Lung microvascular endothelial cell (primary cell): ENCODE data around the gene SPAG4. TPM values are rescaled to one million over a fixed set of nuclear protein-coding genes. Genes with fewer than 3 reads are reported as not detected.

Experiments
- DNase-seq, 2 donors: peaks; one replicate each; pipeline versions ENCODE4 v3.0.0 to v3.0.0-alpha.2; 2010; ENCODE audit warnings: low read depth in 2 of 2
- total RNA-seq: library from RNA; depleted of rRNA; stranded (reverse); fragments of >200 nt; gene quantifications from 2 replicates; pipeline ENCODE4 v1.2.1, GENCODE V29; 2014

Gene SPAG4, protein sequence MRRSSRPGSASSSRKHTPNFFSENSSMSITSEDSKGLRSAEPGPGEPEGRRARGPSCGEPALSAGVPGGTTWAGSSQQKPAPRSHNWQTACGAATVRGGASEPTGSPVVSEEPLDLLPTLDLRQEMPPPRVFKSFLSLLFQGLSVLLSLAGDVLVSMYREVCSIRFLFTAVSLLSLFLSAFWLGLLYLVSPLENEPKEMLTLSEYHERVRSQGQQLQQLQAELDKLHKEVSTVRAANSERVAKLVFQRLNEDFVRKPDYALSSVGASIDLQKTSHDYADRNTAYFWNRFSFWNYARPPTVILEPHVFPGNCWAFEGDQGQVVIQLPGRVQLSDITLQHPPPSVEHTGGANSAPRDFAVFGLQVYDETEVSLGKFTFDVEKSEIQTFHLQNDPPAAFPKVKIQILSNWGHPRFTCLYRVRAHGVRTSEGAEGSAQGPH
- 12.6 and 19.0 TPM in 2 replicates for total RNA-seq

DNA sequence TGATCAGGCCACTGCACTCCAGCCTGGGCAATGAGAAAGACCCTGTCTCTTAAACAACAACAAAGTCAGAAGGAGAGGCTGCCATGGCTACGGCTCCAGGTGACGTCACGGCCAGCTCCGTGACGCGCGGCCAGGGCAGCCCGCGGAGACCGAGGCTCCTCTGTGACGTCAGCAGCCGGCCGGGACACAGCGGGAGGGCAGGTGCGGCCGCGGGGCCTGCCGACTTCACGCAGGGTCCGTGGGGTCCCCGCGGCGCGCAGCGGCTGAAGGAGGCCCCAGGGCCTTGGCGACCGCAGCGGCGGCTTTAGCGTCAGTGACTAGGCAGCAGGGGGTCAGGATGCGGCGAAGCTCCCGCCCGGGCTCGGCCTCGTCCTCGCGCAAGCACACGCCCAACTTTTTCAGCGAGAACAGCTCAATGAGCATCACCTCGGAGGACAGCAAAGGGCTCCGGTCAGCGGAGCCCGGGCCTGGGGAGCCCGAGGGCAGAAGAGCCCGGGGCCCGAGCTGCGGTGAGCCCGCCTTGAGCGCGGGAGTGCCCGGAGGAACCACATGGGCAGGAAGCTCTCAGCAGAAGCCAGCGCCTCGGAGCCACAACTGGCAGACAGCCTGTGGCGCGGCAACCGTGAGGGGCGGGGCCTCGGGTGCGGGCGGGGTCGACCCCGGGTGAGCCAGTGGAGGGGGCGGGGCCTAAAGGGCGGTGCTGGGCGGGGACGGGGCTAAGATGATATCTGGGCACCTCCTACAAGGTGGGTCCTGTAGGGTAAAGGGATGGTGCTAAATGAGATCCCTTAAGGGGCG lies at the start of gene SPAG4:
Gene SPAG4, plus strand, starts transcription at position 163 of the 798 bp plus-strand sequence. Its CDS starts 175 bp downstream, at position 338.
- DNase-seq, result peak; percentile 100

DNA sequence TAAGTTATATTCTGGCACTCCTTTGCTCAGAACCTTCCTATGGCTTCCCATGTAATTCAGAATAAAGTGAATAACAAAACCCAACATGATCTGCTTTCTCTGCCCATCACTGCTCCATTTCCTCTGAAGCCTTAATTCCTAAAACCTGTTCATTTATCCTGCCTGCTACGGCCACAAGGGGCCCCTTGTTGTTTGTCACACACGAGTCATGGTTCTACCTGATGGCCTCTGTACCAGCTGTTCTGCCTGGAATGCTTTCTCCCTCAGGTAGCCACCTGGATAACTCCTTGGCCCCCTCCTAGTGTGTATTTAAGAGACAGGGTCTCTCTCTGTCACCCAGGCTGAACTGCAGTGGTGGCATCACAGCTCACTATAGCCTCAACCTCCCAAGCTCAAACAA lies 47.0 kb upstream of the SPAG4 start:
- peak; percentile 9 to 28 for DNase-seq

DNA sequence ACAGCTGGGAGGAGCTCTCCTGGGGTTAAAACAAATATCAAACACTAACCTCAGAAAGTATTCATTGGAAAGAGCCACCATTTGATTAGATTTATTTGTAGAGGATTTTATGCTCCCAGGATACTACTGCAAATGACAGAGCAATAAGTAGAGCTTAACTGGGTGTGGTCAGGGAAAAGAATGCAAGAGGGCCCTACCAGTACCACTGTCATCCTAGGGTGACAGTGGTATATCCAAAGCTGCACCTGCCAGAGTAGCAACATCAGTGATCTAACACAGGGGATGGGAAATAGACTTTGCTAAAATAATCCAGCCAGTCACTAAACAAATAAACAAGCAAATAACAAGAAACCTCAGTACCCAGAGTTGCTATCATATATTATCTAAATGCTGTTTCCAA lies 44.1 kb upstream of the SPAG4 start:
- no peak for DNase-seq

DNA sequence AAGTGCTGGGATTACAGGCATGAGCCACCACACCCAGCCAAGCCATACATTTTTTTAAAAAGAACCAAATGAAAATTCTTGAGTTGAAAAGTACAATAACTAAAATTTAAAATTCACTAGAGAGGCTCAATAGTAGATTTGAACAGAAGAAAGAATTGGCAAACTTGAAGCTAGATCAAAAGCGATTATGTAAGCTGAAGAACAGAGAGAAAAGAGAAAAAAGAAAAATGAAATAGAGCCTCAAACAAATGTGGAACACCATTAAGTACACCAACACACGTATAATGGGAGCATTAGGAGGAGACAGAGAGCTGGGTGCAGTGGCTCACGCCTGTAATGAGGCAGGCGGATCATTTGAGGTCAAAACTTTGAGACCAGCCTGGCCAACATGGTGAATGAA lies 42.8 kb upstream of the SPAG4 start:
- no peak for DNase-seq

DNA sequence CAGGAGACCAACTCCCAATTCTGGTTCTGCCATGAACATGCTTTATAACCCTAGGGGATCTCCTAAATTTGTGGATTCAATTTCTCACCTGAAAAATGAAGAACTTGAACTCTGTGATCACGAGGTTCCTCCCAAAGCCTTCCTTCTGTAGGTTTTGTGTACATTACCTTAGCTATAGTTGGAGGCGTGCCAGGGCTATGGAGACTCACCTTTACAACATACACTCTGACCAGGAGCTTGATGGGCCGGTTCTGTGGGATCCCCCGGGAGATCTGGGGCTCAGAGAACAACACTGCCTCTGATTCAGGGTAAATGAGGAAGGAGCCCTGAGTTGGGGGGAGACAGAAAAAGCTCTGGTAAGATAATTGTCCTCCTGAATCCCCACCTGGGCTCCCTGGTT lies 39.7 kb upstream of the SPAG4 start:
- no peak for DNase-seq

DNA sequence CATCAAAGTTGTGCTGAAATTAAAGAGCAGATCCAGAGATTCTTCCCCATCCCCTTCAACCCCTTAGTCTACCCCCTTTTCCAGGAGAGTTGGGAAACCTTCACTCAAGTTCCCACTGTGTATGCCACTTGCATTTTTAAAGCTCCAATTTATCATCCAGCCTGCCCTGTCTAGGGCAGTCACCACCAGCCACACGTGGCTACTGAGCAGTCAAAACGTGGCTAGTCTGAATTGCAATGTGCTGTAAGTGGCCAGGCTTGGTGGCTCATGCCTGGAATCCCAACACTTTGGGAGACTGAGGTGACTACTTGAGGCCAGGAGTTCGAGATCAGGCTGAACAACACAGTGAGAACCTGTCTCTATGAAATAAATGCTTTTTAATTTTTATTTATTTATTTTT lies 38.8 kb upstream of the SPAG4 start:
- DNase-seq, result no peak

DNA sequence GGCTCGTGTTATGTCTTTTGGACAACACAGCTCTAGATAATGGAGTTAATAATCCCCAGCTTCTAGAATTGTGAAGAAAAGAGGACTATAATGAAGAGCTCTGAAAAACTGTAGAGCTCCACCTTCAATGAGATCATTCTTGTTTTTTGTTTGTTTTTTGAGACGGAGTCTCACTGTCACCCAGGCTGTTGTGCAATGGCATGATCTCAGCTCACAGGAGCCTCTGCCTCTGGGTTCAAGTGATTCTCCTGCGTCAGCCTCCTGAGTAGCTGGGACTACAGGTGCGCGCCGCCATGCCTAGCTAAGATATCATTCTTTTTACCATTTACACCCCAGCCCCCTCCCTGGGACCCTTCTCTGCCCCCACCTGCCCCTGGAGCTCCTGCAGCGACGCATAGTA lies 37.2 kb upstream of the SPAG4 start:
- no peak for DNase-seq

DNA sequence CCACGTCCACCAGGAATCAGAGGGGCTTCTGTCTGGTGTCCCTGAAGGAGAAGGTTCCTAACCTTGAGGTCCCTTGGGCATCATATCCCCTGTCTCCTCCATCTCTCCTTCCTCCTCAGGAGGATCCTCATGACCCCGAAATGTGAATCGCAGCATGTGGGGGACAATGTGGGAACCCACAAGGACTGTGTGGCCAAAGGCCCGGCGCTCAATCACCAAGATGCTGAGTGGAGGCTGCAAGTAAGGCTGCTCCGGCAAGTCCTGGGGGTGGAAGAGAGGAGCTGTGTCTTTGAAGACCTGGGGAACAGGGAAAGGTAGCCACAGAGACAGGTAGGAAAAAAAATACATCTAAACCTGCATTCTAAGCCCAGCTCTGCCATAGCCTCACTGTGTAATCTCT lies 36.4 kb upstream of the SPAG4 start:
- DNase-seq, result no peak

DNA sequence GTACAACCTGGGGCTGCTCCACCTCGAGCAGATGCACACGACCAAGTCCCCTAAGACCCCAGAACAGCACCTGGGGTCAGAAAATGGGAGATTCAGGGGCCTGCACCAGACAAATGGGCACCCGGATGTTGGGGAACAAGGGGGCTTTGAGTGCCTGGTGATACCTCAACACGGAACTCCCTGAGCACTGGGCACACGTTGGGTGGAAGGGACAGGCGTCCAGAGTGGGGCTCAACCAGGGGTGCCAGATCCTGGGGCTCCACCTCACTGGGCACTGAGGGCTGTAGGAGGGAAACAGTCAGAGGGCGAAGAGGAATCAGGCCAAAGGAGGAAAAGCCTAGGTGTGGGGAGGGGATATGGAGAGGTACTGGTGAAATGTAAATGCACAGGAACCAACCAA lies 33.5 kb upstream of the SPAG4 start:
- DNase-seq, result no peak

DNA sequence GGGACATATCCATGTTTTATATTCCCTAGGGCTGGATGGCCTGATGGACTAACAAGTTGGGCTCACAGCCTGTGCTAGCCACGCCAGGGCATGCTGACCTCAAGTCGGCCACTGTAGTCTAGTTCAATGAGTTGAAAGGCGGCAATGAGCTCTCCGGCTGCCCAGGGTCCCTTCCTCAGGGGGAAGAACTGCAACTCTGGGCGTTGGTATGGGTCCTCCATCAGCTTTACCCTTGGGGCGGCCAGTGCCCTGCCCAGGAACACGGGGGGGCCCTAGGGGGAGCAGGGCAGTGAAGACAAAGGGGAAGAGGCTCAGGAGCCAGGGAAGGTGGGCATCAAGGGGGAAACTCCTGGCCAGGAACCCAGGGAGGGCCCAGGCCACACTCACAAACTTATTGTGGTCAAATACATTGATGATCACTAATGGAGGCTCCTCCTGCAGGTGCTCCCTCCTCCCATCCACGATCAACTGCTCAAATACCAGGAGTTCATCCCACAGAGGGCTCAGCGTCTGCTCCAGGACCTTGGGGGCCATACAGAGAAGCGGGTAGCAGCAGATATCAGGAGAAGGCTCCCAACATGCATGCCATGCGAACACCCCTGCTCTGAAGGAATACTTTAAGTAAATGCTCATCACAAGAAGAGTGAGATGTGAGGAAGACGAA lies 32.8 kb upstream of the SPAG4 start:
- no peak for DNase-seq

DNA sequence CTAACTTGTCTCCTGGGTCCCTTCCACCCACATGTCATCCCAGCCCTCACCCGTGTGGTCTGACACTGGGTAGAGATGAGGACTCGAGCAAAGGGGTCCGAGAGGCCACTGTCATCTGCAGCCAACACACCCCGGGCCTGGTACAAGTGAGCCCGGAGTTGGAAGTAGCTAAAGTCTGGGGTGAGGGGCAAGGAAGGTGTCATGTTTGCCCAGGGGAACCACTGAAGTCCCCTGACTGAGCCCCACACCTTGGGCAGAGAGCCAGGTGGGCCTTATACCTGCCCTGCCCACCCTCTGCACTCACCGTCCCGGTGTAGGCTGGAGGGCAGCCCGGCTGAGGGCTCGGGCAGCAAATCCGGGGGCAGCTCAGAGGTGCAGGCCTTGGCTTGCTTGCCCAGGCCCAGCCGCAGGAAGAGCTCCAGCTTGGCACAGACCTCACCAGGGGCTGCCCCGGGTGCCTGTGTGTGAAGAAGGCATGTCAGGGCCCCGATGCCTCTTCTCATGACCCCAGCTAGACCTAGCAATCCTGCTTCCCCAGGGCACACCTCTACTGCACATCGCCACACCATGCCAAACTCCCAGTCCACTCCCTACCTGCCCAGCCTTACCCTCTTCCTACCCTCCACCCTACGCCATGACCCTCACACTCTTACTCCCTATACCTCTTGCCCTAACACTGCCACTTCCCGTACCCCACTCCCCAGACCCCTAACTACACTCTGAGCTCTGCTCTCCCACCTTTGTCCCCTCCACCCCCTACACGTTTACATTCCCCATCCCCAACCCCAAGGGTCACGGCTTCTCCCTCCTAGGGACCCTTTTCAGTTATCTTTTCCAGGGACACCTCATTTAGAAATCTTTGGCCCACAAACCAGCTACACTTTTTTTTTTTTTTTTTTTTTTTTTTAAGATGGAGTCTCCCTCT lies 31.7 kb upstream of the SPAG4 start:
- no peak for DNase-seq

DNA sequence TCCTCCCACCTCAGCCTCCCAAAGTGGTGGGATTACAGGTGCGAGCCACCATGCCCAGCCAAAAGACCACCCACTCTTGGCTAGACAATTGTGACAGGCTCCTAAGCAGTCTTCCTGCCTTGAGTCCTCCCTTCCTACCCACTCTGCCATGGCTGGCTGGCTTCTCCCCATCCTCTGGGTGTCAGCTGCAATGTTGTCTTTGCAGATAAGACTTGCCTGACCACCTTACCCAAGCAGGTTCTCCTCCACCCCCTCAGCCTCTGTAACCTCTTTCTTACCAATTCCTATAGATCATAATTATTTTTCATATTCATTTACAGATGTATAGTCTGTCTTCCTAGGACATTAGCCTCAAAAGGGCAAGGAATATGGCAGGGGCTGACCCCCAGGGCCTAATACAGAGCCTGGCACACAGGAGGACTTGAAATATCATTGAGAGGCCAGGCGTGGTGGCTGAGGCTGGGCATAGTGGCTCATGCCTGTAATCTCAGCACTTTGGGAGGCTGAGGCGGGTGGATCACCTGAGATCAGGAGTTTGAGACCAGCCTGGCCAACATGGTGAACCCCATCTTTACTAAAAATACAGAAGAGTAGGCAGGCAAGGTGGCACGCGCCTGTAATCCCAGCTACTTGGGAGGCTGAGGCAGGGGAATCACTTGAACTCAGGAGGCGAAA lies 28.7 kb upstream of the SPAG4 start:
- DNase-seq, result no peak

DNA sequence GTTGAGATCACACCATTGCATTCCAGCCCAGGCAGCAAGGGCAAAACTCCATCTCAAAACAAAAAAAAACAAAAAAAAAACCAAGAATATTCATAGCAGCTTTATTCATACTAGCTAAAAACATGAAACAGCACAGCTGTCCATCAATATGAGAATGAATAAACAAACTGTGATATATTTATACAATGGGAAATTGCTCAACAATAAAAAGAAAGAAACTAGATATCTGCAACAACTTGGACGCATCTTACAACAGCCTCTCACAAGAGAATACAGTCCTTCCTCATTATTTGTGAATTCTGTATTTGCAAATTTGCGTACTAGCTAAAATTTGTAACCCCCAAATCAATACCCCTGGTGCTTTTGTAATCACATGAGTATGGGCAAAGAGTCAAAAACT lies 28.2 kb upstream of the SPAG4 start:
- DNase-seq, result no peak

DNA sequence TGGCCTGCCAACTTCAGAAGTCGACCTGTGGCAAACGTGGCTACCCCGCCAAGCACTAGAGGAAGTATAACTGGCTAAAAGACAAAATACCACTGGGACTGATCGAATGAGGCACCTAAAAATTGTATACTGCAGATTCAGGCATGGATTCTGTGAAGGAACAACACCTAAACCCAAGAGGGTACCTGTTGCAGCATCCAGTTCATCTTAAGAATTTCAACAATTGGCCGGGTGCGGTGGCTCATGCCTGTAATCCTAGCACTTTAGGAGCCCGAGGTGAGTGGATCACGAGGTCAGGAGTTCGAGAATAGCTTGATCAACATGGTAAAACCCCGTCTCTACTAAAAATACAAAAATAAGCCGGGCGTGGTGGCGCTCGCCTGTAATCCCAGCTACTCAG lies 27.2 kb upstream of the SPAG4 start:
- no peak for DNase-seq

DNA sequence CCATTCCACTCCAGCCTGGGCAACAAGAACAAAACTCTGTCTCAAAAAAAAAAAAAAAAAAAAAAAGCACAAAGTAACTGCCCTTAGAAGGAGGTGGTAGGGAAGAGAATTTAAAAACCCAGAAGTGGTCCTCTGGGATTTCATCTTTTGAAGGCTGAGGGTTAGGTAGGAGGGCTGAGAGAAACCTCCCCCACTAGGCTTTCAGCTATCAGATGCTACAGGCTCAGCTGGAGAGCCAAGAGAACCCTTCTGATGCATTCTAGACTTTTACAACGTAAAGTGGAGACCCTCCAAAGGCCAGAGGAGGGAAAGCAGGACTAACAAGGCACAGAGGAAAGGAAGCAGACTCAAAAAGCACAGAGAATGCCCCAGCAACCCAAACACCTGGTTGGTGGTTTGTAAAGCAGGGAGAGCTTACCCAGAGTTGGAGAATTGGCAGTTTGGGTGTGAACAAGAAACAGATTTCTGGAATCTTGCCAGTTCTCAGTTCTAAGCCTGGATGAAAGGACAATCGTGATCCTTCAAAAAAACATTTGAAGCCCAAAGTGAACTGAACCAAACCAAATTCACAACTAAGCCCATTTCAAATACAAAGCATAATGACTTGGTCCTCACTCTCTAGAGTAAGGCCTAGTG lies 23.2 kb upstream of the SPAG4 start:
- no peak for DNase-seq

DNA sequence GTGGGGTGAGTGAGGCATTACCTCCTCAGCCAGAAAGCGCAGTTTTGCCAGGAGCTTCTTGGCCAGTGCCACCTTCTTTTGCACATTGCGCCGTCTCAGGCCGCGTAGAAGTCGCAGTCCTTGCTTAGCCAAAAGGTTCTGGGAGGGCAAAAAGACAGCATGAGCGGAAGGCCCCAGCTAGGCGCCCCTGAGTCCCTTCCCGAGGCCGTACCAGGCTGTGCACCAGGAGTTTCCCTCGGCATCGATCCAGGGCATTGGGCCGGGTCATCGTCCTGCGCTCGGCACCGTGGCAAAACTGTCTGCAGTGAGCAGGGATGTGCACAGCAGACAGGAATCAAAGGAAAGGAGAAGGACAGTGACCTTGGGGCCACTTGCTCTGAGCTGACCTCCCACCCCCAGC lies 20.2 kb upstream of the SPAG4 start:
- no peak for DNase-seq

DNA sequence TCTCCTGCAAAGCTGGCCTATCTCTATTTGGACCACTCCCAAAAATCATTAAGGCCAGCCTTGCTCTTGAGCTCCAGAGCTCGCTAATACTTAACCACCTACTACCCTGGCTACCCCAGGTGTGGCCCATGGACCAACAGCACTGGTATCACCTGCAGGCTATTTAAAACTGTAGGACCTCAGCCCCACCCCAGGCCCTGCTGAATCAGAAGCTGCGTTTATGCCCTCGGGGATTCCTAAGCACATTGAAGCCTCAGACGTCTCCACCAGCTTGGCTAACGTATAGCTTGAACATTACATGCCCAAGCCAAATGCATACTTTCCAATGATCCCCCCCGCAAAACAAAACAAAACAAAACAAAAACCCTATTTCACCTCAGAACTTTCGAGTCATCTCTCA lies 19.7 kb upstream of the SPAG4 start:
- no peak for DNase-seq

DNA sequence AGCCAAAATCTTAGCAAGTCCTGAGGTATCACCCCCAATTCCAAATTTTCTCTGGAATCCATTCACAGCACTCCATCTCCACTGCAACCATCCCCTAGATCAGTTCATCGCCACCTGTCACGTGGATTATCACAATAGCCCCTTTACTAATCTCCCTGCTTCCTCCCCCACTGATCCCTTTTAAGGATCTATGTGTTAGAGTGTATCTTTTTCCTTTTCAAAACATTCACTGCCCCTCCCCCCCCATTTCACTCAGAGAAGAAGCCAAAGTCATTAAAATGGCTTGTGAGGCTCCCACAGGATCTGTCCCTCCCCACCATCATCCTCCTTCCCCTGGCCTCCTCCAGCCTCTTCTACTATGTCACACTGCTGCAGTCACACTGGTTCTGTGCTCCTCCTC lies 18.4 kb upstream of the SPAG4 start:
- DNase-seq, result no peak

DNA sequence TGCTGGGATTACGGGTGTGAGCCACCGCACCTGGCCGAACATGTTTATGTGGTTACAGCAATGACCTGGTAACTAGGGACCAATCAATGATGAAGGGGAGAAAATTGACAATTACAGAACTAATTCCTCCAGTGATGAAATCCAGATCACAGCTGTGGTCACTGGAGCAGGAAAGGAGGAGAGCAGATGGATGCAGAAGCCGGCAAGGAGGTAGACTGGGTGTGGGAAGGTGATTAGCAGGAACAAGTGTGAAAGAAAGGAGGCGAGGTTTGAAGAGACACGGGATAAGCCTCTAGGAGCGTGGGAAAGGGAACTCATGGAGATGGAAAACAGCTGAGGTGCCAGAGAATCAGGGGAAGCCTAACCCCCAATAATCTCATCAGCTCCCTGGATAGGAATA lies 17.2 kb upstream of the SPAG4 start:
- DNase-seq, result no peak
